NCI-H510A treated with DMSO at 0.1 percent for 48 hours (cell line): ENCODE data around the gene EPS15.
"Not testable (repeated sequence)": the region's sequence is repeated elsewhere in the genome, so short reads cannot be mapped to it uniquely, and the experiment has no call there.

Source experiments
- DNase-seq: peaks from one replicate; lab custom pipeline; 2025; lab: John Stamatoyannopoulos, UW

The EPS15 gene

GRCh38 chr1:51515312-51515960 lies 3.6 kb downstream of the EPS15 start:
- no peak for DNase-seq

- DNase-seq, result no peak
Observed at GRCh38 chr1:51514733-51515132, 4.3 kb downstream of the EPS15 start.

GRCh38 chr1:51512606-51513005 lies 6.5 kb downstream of the EPS15 start:
- no peak for DNase-seq

- DNase-seq, result no peak
Observed at GRCh38 chr1:51512120-51512519, 6.9 kb downstream of the EPS15 start.

GRCh38 chr1:51509773-51510172 lies 9.3 kb downstream of the EPS15 start:
- DNase-seq, result no peak

GRCh38 chr1:51506537-51506936 lies 12.5 kb downstream of the EPS15 start:
- DNase-seq, result no peak

GRCh38 chr1:51504806-51505525 lies 14.1 kb downstream of the EPS15 start:
- no peak for DNase-seq

- DNase-seq, result not testable (repeated sequence)
Observed at GRCh38 chr1:51501218-51501630, 17.8 kb downstream of the EPS15 start.

GRCh38 chr1:51499694-51500093 lies 19.4 kb downstream of the EPS15 start:
- no peak for DNase-seq

GRCh38 chr1:51498924-51499323 lies 20.1 kb downstream of the EPS15 start:
- DNase-seq, result no peak

GRCh38 chr1:51497340-51497739 lies 21.7 kb downstream of the EPS15 start:
- no peak for DNase-seq

GRCh38 chr1:51494138-51494830 lies 24.8 kb downstream of the EPS15 start:
- DNase-seq, result no peak

- no peak for DNase-seq
Observed at GRCh38 chr1:51491166-51491981, 27.7 kb downstream of the EPS15 start.

- DNase-seq, result no peak
Observed at GRCh38 chr1:51489472-51489871, 29.6 kb downstream of the EPS15 start.

GRCh38 chr1:51488372-51489050 lies 30.6 kb downstream of the EPS15 start:
- DNase-seq, result no peak

- no peak for DNase-seq
Observed at GRCh38 chr1:51487628-51488027, 31.4 kb downstream of the EPS15 start.

GRCh38 chr1:51484591-51484990 lies 34.5 kb downstream of the EPS15 start:
- no peak for DNase-seq

GRCh38 chr1:51482881-51483280 lies 36.2 kb downstream of the EPS15 start:
- DNase-seq, result no peak

GRCh38 chr1:51474832-51475620 lies 44.0 kb downstream of the EPS15 start:
- DNase-seq, result not testable (repeated sequence)

GRCh38 chr1:51473331-51474115 lies 45.5 kb downstream of the EPS15 start:
- no peak for DNase-seq
